Ovary (tissue), 9 donors: ENCODE results near the gene ANAPC16. TPM values are rescaled to one million over a fixed set of nuclear protein-coding genes. Genes with fewer than 3 reads are reported as not detected.

Experiments
- DNase-seq, 5 donors: peaks; one replicate each; pipeline ENCODE4 v3.0.0-alpha.2; 2019 to 2020
- H3K27ac ChIP-seq, 2 donors: fragments of 200-600 bp; one replicate each; pipeline versions ENCODE4 v1.5.1 to v1.8.0; 2019 to 2022
- H3K27me3 ChIP-seq: fragments of 200-600 bp; one replicate; pipeline ENCODE4 v1.8.0; 2022
- H3K36me3 ChIP-seq: fragments of 200-600 bp; sonication (generic); one replicate; pipeline ENCODE4 v1.5.1; 2019
- H3K4me1 ChIP-seq: one replicate; pipeline ENCODE4 v1.8.1; 2013; ENCODE audit warnings: mild to moderate bottlenecking, moderate library complexity; ENCODE audit not compliant: insufficient read depth
- H3K4me3 ChIP-seq: fragments of 200-600 bp; sonication (generic); one replicate; pipeline ENCODE4 v1.5.1; 2017
- H3K9me3 ChIP-seq, 2 donors: fragments of 200-600 bp in 1 of 2; sonication (generic) in 1 of 2; one replicate each; pipeline versions ENCODE4 v1.5.1 to v1.8.1; 2013 to 2019; ENCODE audit warnings: mild to moderate bottlenecking in 1 of 2, moderate library complexity in 1 of 2
- EP300 ChIP-seq: sonication (generic); formaldehyde crosslinking; IDR thresholded peaks from one replicate; pipeline ENCODE4 v1.6.1; 2017; ENCODE audit warnings: antibody characterized with exemption
- POLR2A ChIP-seq: fragments of 450-650 bp; IDR thresholded peaks from one replicate; pipeline ENCODE4 v1.6.1; 2017; ENCODE audit warnings: antibody characterized with exemption, mild to moderate bottlenecking, moderate library complexity
- WGBS, 3 donors: extraction: QIAGEN DNeasy Blood & Tissue Kit in 1 of 3; methylation state at CpG; one replicate each; pipeline versions ENCODE4 v1.1.5 to v1.1.7; 2013 to 2017; 5-methylcytosine and 5-hydroxymethylcytosine counted together
- intact Hi-C, 4 donors: fragments of 100-400 bp; cut with DNase I; formaldehyde crosslinking; loops; one replicate each; pipeline versions ENCODE4 v1.11.0 to v1.15.1; 2022 to 2023
- polyA plus RNA-seq, 2 donors: library from polyadenylated mRNA; stranded (reverse); fragments of 200-250 nt in 1 of 2; fragments of 350-450 nt in 1 of 2; fragmentation: Illumina TruSeq in 1 of 2; extraction: RNeasy Lipid Tissue Mini Kit (QIAGEN cat#74804) in 1 of 2; gene quantifications; one replicate each; pipeline ENCODE4 v1.2.3, GENCODE V29; 2013 to 2014
- total RNA-seq, 7 donors: library from RNA; depleted of rRNA in 2 of 7; stranded (reverse); fragments of >200 nt in 2 of 7; fragmentation: NEBNext Ultra II Directional in 3 of 7; extraction: Animal tissue kit (Norgen Biotek cat#: 25700) in 3 of 7; gene quantifications; one replicate each; pipeline versions ENCODE4 v1.1.0 to v1.2.4, GENCODE V29; 2016 to 2023
- TF ChIP-seq, protein P1 (sequence below), 3 donors: fragments of 450-650 bp in 2 of 3; fragments of 200-600 bp in 1 of 3; IDR thresholded peaks; one replicate each; pipeline versions ENCODE4 v1.5.1 to v1.8.0; 2016 to 2022; ENCODE audit warnings: antibody characterized with exemption in 3 of 3, mild to moderate bottlenecking in 1 of 3
- donor health status: DM: no; HTN: no; CAD: no; lungs with moderate emphysema.
- donor health status: DM: no; HTN: no; CAD: no.
- donor health status: Bipolar disorder and iron deficiency.
- donor health status: DM: yes; HTN: yes; CAD: no.
- donor health status: DM: no; HTN: no; CAD: no.
- donor health status: DM: yes; HTN: yes; CAD: no.

The ANAPC16 gene
- total and polyA plus RNA-seq, 9 donors: 71.6 to 160 (median 120) TPM

DNA sequence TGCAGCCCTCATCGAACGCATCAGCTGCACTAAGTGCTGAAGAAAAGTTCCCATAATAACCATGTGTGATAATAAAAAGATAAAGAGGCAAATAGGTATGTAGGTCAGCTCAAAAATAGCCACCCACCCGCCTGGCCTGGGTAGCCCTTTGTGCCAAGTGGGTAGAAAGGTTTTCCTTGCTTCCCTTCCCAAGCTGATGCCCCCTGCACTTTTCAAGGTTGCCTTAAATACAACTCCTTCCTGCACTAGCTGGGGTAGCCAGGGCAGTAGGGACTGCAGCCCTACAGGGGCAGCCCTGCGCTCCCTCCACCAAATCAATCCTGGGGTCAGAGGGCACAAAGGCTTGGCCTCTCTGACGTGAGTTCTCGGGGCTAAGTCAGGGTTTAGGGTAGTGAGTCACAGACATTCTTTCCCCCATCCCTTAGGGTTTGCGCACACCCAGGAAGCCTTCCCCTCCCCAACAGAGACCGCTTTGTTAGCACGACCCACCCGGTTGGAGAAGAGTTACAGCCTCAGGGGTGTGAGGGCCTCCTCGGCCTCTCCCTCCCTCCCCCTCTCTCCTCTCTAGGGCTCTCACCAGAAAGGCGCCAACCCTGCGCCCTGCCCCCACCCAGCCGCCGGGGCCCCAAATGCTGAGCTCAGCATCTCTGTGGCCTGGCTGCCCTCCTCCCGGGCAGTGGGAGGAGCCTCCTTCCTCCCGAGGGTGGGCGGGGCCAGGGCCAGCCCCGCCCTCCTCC lies 44.6 kb downstream of the ANAPC16 start:
- Histone ChIP-seq H3K4me3 (peak overlapping the region; percentile 52), H3K27me3 (no peaks in the 10 kb centered on the region), H3K9me3 (no peaks in the 10 kb centered on the region), H3K27ac (peak overlapping the region; percentile 93 to 95), H3K36me3 (no peaks in the 10 kb centered on the region), H3K4me1 (peaks cover 28% of the 10 kb centered on the region)
- WGBS, 3 donors: 5 to 14% (median 8%) methylated on average over 17 to 19 of the region's 19 CpGs
- no peak for TF ChIP-seq POLR2A
- peak; percentile 1 for TF ChIP-seq EP300
- TF ChIP-seq, protein P1, sequence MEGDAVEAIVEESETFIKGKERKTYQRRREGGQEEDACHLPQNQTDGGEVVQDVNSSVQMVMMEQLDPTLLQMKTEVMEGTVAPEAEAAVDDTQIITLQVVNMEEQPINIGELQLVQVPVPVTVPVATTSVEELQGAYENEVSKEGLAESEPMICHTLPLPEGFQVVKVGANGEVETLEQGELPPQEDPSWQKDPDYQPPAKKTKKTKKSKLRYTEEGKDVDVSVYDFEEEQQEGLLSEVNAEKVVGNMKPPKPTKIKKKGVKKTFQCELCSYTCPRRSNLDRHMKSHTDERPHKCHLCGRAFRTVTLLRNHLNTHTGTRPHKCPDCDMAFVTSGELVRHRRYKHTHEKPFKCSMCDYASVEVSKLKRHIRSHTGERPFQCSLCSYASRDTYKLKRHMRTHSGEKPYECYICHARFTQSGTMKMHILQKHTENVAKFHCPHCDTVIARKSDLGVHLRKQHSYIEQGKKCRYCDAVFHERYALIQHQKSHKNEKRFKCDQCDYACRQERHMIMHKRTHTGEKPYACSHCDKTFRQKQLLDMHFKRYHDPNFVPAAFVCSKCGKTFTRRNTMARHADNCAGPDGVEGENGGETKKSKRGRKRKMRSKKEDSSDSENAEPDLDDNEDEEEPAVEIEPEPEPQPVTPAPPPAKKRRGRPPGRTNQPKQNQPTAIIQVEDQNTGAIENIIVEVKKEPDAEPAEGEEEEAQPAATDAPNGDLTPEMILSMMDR (IDR thresholded peaks at IDR 0.05): peak in 1 of 3 donors; percentile 2
- intact Hi-C loops: no loop called here
- DNase-seq: peak; percentile 95 to 96 (median 95)

DNA sequence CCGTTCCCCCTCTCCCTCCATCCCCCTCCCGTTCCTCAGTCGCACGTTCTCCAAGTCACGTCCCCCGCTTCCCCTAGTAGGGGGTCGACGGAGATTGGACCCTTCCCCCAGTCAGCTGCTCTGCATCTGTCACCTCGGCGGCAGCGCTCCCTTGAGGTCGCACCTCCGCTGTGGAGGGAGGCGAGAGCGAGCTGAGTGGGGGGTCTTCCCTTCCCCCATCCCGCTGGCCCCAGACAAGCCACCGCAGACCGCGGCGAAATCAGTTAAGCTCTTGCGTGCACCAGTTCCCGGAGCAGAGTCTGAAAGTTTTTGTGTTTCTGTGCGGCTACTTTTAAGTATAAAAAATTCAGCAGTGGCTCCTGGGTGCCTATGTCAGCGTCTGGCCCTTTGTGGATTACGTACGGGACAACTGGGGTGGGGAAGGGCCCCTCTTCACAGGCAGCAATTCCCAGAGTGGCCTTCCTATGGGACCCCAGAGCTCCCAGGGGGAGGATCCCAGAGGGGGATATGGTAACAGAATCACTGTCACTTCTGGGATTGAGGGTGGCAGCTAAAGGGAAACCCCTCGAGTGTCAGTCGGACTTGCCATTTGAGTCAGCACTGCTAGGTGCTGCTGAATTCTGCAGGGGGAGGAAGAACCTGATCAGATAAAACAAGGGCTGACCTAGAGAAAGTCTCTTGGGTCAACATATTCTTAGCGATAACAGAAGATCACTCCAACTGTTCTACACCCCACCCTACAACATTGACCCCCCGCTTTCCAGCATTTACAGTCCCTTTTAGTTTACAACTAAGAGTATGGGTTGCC lies 45.4 kb downstream of the ANAPC16 start:
- no peaks in the 10 kb centered on the region for H3K36me3 ChIP-seq
- H3K4me3 ChIP-seq: peak overlapping the region; percentile 52
- TF ChIP-seq POLR2A: peak; percentile 72
- TF ChIP-seq, protein P1 (IDR thresholded peaks at IDR 0.05): no peak
- peak overlapping the region; percentile 93 to 95 for H3K27ac ChIP-seq
- peaks cover 23% of the 10 kb centered on the region for H3K4me1 ChIP-seq
- intact Hi-C loops: no loop called here
- no peaks in the 10 kb centered on the region for H3K9me3 ChIP-seq
- no peak for DNase-seq
- no peaks in the 10 kb centered on the region for H3K27me3 ChIP-seq
- WGBS, 3 donors: 8 to 15% (median 9%) methylated on average over 17 to 30 of the region's 30 CpGs

DNA sequence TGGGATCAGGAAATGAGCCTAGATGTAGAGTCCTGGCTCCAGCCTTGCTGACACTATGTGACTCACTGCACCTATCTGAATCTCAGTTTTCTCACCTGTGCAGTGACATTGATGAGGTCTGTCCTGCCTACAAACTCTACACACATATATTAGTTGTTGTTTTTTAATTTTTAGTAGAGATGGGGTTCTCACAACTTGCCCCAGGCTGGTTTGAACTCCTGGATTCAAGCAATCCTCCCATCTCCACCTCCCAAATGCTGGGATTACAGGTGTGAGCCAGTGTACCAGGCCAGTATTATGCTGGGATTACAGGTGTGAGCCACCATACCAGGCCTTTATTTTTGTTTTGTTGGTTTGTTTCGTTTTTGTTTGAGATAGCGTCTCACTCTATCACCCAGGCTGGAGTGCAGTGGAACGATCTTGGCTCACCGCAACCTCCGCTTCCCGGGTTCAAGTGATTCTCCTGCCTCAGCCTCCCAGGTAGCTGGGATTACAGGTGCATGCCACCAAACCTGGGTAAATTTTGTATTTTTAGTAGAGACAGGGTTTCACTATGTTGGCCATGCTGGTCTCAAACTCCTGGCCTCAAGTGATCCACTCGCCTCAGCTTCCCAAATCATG lies 46.1 kb downstream of the ANAPC16 start:
- Histone ChIP-seq H3K4me1 (peaks cover 20% of the 10 kb centered on the region), H3K27ac (peak overlapping the region; percentile 93 to 95), H3K36me3 (no peaks in the 10 kb centered on the region), H3K27me3 (no peaks in the 10 kb centered on the region), H3K4me3 (no peak overlapping the region), H3K9me3 (no peaks in the 10 kb centered on the region)
- 87 to 91% (median 89%) methylated on average over 7 of the region's 7 CpGs for WGBS, 3 donors
- TF ChIP-seq, protein P1 (IDR thresholded peaks at IDR 0.05): no peak
- TF ChIP-seq POLR2A (no peak), EP300 (no peak)
- DNase-seq: no peak
- intact Hi-C loops: no loop called here

DNA sequence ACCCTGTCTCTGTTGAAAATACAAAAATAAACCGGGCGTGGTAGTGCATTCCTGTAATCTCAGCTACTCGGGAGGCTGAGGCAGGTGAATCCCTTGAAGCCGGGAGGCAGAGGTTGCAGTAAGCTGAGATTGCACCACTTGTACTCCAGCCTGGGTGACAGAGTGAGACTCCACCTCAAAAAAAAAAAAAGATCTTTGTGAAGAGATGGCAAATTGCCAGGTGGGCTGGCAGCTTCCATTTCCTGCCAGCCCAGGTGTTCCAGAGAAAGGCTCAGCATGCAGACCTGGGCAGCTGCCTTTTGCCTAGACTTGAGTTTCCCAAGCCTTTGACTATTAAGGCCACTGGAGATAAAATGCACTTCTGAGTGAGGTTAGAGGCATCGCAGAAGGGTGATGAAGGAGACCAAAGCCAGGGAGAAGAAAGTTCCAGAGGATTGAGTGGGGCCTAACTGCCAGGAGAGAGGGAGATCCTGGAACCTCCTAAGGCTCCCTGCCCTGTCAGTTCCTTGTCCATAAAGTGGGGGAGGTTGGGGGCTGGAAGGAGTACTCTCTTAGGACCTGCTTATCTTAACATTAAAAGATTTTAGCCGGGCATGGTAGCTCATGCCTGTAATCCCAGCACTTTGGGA lies 47.9 kb downstream of the ANAPC16 start:
- TF ChIP-seq, protein P1 (IDR thresholded peaks at IDR 0.05): no peak
- no peak for TF ChIP-seq POLR2A
- no peak for TF ChIP-seq EP300
- WGBS, 3 donors: 84 to 89% (median 88%) methylated on average over 6 of the region's 6 CpGs

More for the DNA sequence above, 47.9 kb downstream of the ANAPC16 start:
- H3K4me3 ChIP-seq: no peak overlapping the region
- no peak for DNase-seq
- H3K27me3 ChIP-seq: no peaks in the 10 kb centered on the region
- intact Hi-C loops: no loop called here
- H3K36me3 ChIP-seq: no peaks in the 10 kb centered on the region
- peaks cover 14% of the 10 kb centered on the region for H3K4me1 ChIP-seq
- H3K9me3 ChIP-seq: no peaks in the 10 kb centered on the region
- H3K27ac ChIP-seq: no peak overlapping the region
